ENCODE results near the gene ZMYND8.
"Not testable (repeated sequence)": the region's sequence is repeated elsewhere in the genome, so short reads cannot be mapped to it uniquely, and the experiment has no call there.

Gene ZMYND8

DNA sequence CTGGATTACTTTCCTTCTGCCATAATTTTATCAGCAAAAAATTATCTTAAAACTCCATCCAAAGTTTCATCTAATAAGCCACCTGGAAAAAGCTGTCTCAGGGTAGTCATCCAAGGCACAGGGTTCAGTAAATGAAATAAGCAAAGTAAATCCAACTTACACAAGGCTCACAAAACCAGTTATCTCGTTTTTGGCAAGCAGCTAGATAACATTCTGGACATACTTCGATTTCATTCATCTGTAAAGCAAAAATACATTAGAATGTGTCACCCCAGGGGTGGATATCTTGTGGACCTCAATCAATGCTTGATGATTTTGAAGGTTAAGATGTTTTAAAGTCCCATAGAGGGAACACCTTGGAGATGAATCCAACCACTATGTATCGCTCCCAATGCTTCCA is 73.1 kb downstream of the ZMYND8 start:
- no peak for DNase-seq (ENCODE audit: low read depth)
- no peak overlapping the region for H3K4me3 ChIP-seq (ENCODE audit: low read depth, low read length)
- TF ChIP-seq, protein P1, sequence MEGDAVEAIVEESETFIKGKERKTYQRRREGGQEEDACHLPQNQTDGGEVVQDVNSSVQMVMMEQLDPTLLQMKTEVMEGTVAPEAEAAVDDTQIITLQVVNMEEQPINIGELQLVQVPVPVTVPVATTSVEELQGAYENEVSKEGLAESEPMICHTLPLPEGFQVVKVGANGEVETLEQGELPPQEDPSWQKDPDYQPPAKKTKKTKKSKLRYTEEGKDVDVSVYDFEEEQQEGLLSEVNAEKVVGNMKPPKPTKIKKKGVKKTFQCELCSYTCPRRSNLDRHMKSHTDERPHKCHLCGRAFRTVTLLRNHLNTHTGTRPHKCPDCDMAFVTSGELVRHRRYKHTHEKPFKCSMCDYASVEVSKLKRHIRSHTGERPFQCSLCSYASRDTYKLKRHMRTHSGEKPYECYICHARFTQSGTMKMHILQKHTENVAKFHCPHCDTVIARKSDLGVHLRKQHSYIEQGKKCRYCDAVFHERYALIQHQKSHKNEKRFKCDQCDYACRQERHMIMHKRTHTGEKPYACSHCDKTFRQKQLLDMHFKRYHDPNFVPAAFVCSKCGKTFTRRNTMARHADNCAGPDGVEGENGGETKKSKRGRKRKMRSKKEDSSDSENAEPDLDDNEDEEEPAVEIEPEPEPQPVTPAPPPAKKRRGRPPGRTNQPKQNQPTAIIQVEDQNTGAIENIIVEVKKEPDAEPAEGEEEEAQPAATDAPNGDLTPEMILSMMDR (IDR thresholded peaks at IDR 0.05; ENCODE audit: insufficient read depth, low read depth, low read length, missing control alignments): no peak

DNA sequence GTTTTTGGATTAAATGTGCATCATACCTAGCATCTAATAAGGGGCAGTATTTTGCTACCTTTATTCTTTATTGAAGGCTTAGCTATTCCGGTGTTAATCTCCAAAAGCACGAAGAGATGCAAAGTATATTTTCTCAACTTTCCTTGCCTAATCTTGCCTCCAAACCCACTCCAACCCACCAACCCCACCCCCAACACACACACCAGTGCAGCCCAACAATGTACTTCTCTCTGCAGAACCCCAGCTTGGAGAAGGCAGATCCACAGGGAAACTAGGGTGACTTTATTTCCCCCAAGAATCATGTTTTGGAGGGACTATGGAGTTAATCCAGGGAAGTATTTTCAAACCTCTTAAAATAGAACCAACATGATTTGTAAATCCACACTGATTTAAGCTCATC is 73.6 kb downstream of the ZMYND8 start:
- DNase-seq (ENCODE audit: low read depth): no peak
- TF ChIP-seq, protein P1 (IDR thresholded peaks at IDR 0.05; ENCODE audit: insufficient read depth, low read depth, low read length, missing control alignments): no peak
- no peak overlapping the region for H3K4me3 ChIP-seq (ENCODE audit: low read depth, low read length)

DNA sequence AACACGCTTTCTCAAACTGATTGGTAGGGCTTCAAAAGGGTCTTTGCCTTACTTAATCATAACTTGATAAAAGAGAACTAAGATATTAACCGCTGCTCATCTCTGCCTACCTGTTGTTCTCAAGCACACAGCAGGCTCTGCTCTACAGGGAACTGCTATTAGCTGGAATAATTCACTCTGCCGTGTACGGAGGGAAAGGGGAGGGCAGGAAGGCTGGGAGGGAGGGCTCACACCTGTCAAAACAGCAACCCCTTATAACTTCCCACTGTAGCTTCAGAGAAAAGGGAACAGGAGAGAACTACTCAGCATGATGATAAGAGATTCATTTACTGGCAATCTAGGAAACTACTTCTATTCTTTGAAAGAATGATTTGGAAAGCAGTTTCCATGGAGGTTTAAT is 75.1 kb downstream of the ZMYND8 start:
- DNase-seq (ENCODE audit: low read depth): no peak
- H3K4me3 ChIP-seq (ENCODE audit: low read depth, low read length): no peak overlapping the region
- TF ChIP-seq, protein P1 (IDR thresholded peaks at IDR 0.05; ENCODE audit: insufficient read depth, low read depth, low read length, missing control alignments): no peak

DNA sequence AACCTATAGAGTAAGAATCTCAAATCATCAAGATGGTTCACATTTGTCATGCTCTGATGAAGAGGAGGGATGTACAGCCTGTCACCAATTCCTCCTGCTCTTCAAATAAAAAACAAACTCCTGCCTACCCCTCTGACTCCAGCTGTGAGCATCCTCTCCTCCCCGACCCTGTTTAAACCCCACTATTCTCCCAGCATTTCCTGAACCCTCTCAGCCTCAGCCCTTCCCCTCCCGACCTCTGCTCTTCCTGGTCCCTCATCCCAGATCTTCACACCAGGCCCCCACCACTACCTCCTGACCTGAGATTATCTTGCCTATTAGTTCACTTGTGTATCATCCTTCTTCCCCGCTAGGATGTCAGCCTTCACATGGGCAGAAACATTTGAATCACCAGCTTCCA is 75.8 kb downstream of the ZMYND8 start:
- no peak overlapping the region for H3K4me3 ChIP-seq (ENCODE audit: low read depth, low read length)
- DNase-seq (ENCODE audit: low read depth): no peak
- TF ChIP-seq, protein P1 (IDR thresholded peaks at IDR 0.05; ENCODE audit: insufficient read depth, low read depth, low read length, missing control alignments): no peak

DNA sequence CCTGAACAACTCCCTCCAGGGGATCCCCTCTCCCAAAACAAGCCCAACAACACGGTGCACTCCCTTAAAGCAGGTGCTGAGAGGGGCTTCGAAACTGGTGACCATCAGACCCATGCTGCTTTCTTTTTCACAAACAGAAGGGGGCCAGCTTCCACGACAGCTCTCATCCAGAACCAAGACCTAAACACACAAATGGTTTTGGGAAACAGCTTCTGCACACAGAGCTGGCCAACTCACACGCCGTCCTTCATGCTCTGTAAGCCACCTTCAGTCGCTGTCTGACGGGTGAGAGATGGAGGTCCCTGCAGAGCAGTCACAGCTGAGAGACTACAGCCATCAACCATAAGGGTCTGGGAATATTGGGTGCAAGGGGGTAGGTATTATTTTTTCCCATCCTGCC is 76.3 kb downstream of the ZMYND8 start:
- no peak for DNase-seq (ENCODE audit: low read depth)
- H3K4me3 ChIP-seq (ENCODE audit: low read depth, low read length): no peak overlapping the region
- TF ChIP-seq, protein P1 (IDR thresholded peaks at IDR 0.05; ENCODE audit: insufficient read depth, low read depth, low read length, missing control alignments): no peak

DNA sequence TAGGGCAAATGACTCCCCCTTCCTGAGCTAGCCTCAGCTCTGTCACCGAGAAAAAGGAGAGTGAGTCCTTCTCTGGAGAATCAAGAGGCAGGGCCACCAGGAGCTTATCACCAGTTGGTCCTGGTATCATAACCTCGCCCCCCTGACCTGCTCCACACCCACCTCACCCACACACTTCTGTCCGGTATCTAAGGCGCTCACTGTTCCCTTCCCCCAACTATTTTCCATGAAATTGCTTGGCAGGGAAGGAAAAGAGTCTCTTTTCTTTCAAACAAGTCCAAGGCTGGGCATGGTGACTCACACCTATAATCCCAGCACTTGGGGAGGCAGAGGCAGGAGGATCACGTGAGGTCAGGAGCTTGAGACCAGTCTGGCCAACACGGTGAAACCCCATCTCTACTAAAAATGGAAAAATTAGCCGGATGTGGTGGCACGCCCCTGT is 77.6 kb downstream of the ZMYND8 start:
- no peak for DNase-seq (ENCODE audit: low read depth)
- no peak overlapping the region for H3K4me3 ChIP-seq (ENCODE audit: low read depth, low read length)
- TF ChIP-seq, protein P1 (IDR thresholded peaks at IDR 0.05; ENCODE audit: insufficient read depth, low read depth, low read length, missing control alignments): no peak

DNA sequence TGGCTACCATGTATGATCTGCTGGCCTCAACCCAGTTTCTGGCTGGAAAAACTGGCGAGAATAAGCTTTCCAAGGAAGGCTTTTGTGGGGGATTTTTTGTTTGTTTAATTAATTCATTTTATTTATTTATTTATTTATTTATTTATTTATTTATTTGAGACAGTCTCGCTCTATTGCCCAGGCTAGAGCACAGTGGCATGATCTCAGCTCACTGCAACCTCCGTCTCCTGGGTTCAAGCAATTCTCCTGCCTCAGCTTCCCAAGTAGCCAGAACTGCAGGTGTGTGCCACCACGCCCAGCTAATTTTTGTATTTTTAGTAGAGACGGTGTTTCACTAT is 79.0 kb downstream of the ZMYND8 start:
- H3K4me3 ChIP-seq (ENCODE audit: low read depth, low read length); DNase-seq (ENCODE audit: low read depth): not testable (repeated sequence)
